AG10803 (cell line): ENCODE results near the gene KCNK5.

ENCODE experiments used
- DNase-seq: peaks from one replicate; pipeline ENCODE4 v3.0.0; 2010; ENCODE audit warnings: low read depth
- H3K4me3 ChIP-seq: 2 replicates; pipeline ENCODE4 v1.5.1; 2011; ENCODE audit warnings: mild to moderate bottlenecking, low read length, control low read depth
- TF ChIP-seq, protein P1 (sequence below): conservative IDR thresholded peaks from 2 replicates; pipeline ENCODE4 v1.5.1; 2011; ENCODE audit warnings: mild to moderate bottlenecking, low read length, control low read depth, inconsistent platforms

The KCNK5 gene

DNA sequence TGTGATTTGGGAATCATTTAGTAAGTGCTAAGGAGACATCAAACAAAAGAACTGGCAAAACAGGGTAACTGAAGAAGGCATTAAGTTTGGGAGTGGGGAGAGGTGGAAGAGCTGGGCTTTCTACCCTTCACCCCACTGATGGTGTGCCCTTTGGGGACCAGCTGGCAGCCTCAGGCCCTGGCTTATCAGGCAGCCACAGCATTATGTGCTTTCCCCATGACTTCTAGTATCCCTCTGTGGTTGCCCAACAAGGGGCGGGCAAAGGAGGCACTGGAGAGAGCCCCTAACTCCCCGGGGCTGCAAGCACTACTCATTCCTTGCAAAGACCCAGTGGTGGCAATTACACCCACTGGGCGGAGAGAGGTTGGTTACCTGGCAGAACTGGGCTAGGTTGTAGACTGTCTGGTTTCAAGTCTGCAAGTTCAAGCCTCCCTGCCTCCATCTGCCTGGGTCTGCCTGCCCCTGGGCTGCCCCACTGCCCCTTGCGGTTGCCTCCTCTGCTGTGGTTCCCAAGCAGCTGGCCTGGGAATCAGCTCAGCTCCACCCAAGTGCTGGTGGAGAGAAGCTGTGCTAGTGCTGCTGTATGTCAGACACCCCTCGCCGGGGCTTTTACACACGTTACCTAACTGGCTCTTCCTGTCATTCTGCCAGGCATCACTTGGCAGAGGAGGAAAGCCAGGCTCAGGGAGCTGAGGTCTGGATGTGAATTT is 29.9 kb downstream of the KCNK5 start:
- DNase-seq, result no peak
- TF ChIP-seq, protein P1, sequence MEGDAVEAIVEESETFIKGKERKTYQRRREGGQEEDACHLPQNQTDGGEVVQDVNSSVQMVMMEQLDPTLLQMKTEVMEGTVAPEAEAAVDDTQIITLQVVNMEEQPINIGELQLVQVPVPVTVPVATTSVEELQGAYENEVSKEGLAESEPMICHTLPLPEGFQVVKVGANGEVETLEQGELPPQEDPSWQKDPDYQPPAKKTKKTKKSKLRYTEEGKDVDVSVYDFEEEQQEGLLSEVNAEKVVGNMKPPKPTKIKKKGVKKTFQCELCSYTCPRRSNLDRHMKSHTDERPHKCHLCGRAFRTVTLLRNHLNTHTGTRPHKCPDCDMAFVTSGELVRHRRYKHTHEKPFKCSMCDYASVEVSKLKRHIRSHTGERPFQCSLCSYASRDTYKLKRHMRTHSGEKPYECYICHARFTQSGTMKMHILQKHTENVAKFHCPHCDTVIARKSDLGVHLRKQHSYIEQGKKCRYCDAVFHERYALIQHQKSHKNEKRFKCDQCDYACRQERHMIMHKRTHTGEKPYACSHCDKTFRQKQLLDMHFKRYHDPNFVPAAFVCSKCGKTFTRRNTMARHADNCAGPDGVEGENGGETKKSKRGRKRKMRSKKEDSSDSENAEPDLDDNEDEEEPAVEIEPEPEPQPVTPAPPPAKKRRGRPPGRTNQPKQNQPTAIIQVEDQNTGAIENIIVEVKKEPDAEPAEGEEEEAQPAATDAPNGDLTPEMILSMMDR, result no peak
- H3K4me3 ChIP-seq, result no peak overlapping the region

DNA sequence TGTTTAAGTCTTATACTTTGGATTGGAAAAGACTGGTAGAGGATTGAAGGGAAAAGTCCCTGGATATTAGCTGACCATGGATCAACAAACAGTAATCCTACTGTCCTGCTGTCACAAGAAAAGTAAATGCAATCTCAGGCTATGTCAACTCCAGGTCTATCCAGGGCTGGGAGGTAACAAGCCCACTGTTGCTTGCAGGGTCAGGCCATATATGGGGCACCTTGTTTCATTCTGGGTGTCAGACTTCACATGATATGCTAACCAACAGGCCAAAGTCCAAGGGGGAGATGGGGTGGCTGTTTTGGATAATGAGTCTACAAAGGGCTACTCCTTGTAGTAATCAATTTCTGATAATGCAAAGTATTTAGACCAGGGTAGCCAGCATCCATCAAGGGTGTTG is 30.7 kb downstream of the KCNK5 start:
- no peak for DNase-seq
- H3K4me3 ChIP-seq, result no peak overlapping the region
- TF ChIP-seq, protein P1, result no peak

DNA sequence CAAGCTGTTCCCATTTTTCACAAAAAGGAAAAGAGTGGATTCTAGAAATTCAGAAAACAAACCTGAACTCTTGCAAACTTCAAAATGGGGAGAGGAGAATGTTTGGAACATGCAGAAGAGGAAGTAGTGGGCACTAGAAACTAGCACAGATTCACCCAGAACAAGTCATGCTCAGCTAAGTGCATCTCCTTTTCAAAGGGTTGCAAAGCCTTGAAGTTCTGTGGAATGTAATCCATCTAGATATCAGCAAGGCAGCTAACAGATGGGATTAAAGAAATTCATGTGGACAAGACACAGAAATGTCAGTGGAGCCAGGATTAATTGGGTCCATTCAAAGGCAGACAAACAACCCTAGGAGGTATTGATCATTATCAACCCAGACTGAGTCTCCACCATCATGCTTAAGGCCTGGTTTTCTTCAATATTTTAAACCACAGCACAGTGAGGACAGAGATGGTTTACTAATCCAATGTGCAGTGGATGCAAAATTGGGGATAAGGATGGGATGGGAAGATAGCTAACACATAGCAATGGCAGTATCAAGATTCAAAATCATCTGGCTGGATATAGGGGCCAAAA is 31.3 kb downstream of the KCNK5 start:
- DNase-seq, result no peak
- TF ChIP-seq, protein P1, result no peak
- no peak overlapping the region for H3K4me3 ChIP-seq

DNA sequence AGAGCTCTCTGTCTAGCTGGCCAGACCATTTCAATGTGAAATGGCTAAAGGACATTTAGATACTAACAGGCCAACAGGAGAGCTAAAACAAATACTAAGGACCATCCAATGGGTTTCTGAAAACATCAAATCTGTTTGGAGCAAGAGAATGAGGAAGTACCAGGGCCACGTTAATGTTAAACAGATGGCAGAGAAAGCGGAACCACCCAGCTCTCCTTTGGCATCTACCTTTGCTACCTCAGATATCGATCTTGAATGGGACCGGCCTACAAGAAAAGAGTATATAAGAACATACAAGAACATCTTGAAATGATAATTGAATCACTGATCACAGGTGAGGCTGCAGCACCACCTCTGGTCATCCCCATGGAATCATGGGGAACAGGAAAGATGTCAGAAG is 31.8 kb downstream of the KCNK5 start:
- TF ChIP-seq, protein P1, result no peak
- no peak for DNase-seq
- H3K4me3 ChIP-seq, result no peak overlapping the region

- no peak overlapping the region for H3K4me3 ChIP-seq
- DNase-seq, result no peak
- TF ChIP-seq, protein P1, result no peak
These were observed 32.6 kb downstream of the KCNK5 start for GRCh38 chr6:39196673-39197091.

DNA sequence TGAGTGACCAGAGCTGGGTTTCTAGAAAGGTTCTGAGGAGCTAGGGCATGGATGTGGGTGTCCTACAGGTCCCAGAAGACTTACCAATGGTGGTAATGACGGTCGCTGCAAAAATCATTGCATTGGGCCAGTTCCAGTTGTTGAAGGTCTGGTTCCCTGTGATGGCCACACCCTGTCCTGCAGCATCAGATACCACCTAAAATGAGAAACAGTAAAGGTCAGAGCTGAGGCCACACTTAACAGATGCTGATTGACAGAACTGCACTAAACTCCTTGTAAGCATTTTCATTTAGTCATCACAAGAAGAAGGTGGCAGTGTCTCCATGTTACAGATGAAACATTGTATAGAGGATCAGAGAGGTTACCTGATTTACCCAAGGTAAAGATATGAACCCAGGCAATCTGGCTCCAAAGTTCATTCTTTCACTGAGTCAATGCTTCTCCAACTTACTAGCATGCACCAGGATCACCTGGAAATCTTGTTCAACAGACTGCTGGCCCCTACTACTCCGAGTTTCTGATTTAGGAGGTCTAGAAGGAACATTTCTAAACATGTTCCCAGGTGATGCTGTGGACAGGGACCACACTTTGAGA is 33.4 kb downstream of the KCNK5 start:
- H3K4me3 ChIP-seq, result no peak overlapping the region
- DNase-seq, result no peak
- TF ChIP-seq, protein P1, result no peak

GRCh38 chr6:39194466-39194865 is 34.8 kb downstream of the KCNK5 start:
- TF ChIP-seq, protein P1, result no peak
- DNase-seq, result no peak

More at GRCh38 chr6:39194466-39194865, 34.8 kb downstream of the KCNK5 start:
- no peak overlapping the region for H3K4me3 ChIP-seq
